ENCODE results near the gene CELA2A. TPM values are rescaled to one million over a fixed set of nuclear protein-coding genes. Genes with fewer than 3 reads are reported as not detected.

The CELA2A gene
- total RNA-seq, 4 donors from 2014 or later = not detected

- intact Hi-C loops (cut with DNase I) = loop anchor here (10.0 kb wide), 1 partner anchor 182 kb away; no protein-coding TSS in a partner anchor
- no peak overlapping the region for H3K4me3 ChIP-seq
- peaks cover 0 to 15% (median 0%) of the 10 kb centered on the region in 3 donors for H3K4me1 ChIP-seq
- H3K36me3 ChIP-seq = peaks cover 0 to 59% (median 0%) of the 10 kb centered on the region in 3 donors
- no peaks in the 10 kb centered on the region for H3K9me3 ChIP-seq
- H3K27me3 ChIP-seq = no peaks in the 10 kb centered on the region
- DNase-seq = no peak
- no peak overlapping the region for H3K27ac ChIP-seq
- 95% methylated on average over 4 of the region's 17 CpGs; no CpG with 5 or more reads in 1 of the 2 donors for WGBS, 2 donors
- TF ChIP-seq POLR2A (IDR thresholded peaks at IDR 0.05) = no peak
- no peak for TF ChIP-seq CTCF (IDR thresholded peaks at IDR 0.05)
Observed at GRCh38 chr1:15506831-15507230, 50.3 kb downstream of the CELA2A start.

- intact Hi-C loops (cut with DNase I) = loop anchor here (10.0 kb wide), 1 partner anchor 182 kb away; no protein-coding TSS in a partner anchor
- H3K36me3 ChIP-seq = peaks cover 0 to 63% (median 0%) of the 10 kb centered on the region in 3 donors
Observed at GRCh38 chr1:15507278-15507677, 50.7 kb downstream of the CELA2A start.

GRCh38 chr1:15508700-15509487 is 52.4 kb downstream of the CELA2A start:
- peaks cover 0 to 72% (median 0%) of the 10 kb centered on the region in 3 donors for H3K36me3 ChIP-seq
- 89 to 94% methylated on average over 10 to 12 of the region's 12 CpGs for WGBS, 2 donors
- no peak overlapping the region for H3K4me3 ChIP-seq
- no peaks in the 10 kb centered on the region for H3K27me3 ChIP-seq
- TF ChIP-seq POLR2A (IDR thresholded peaks at IDR 0.05) (no peak), CTCF (IDR thresholded peaks at IDR 0.05) (no peak)
- peaks cover 0 to 15% (median 0%) of the 10 kb centered on the region in 3 donors for H3K4me1 ChIP-seq
- no peaks in the 10 kb centered on the region for H3K9me3 ChIP-seq
- no peak overlapping the region for H3K27ac ChIP-seq
- DNase-seq = no peak
- intact Hi-C loops (cut with DNase I) = loop anchor here (10.0 kb wide), 1 partner anchor 184 kb away; no protein-coding TSS in a partner anchor

More at GRCh38 chr1:15507278-15507677, 50.7 kb downstream of the CELA2A start:
- DNase-seq = no peak
- 92 to 94% methylated on average over 3 to 5 of the region's 5 CpGs for WGBS, 2 donors
- peaks cover 0 to 15% (median 0%) of the 10 kb centered on the region in 3 donors for H3K4me1 ChIP-seq
- H3K27me3 ChIP-seq = no peaks in the 10 kb centered on the region
- TF ChIP-seq CTCF (IDR thresholded peaks at IDR 0.05) (no peak), POLR2A (IDR thresholded peaks at IDR 0.05) (no peak)
- no peak overlapping the region for H3K27ac ChIP-seq
- H3K4me3 ChIP-seq = no peak overlapping the region
- no peaks in the 10 kb centered on the region for H3K9me3 ChIP-seq

DNA sequence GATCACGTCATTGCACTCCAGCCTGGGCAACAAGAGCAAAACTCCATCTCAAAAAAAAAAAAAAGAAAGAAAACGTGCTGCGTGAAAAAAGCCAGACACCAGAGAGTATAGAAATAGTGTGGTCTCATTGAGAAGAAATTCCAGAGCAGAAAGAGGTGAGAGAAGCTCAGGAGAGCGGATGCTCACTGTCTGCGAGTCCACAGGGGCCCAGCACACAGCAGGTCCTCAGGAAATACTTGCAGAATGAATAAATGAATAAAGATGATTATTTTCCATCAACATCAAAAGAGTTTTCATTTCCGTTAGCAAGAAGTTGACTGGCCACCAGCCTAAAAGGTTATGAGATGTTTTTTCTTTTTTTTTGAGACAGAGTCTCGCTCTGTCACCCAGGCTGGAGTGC is 53.1 kb downstream of the CELA2A start:
- H3K4me3 ChIP-seq = no peak overlapping the region
- intact Hi-C loops (cut with DNase I) = loop anchor here (10.0 kb wide), 1 partner anchor 185 kb away; no protein-coding TSS in a partner anchor
- no peak overlapping the region for H3K27ac ChIP-seq
- peaks cover 0 to 15% (median 0%) of the 10 kb centered on the region in 3 donors for H3K4me1 ChIP-seq
- no peaks in the 10 kb centered on the region for H3K27me3 ChIP-seq
- H3K9me3 ChIP-seq = no peaks in the 10 kb centered on the region
- H3K36me3 ChIP-seq = peaks cover 0 to 69% (median 0%) of the 10 kb centered on the region in 3 donors
- DNase-seq = no peak
- TF ChIP-seq POLR2A (IDR thresholded peaks at IDR 0.05) (no peak), CTCF (IDR thresholded peaks at IDR 0.05) (no peak)
- WGBS, 2 donors = 71 to 91% methylated on average over 7 of the region's 7 CpGs

Measured in esophagus squamous epithelium (tissue), 5 donors.